SK-N-SH treated with all-trans-retinoic acid at 6 μM for 48 hours (cell line): ENCODE data around the gene C8G.
A peak's percentile ranks its signal among the peaks of the same experiment; 100 is the strongest.

ENCODE experiments used
- ATAC-seq: fragments of 200-7000 bp; cut with Tn5 transposase; 3 replicates; pipeline ENCODE4 v1.9.1; 2020; ENCODE audit warnings: mild to moderate bottlenecking, moderate library complexity
- ARNTL ChIP-seq: fragments of 450-650 bp; formaldehyde crosslinking; IDR thresholded peaks from 2 replicates; pipeline ENCODE4 v1.5.0; 2020; ENCODE audit warnings: low read depth, mild to moderate bottlenecking, moderate library complexity, borderline replicate concordance
- BACH2 ChIP-seq: fragments of 250-450 bp; sonication (Bioruptor Pico); IDR thresholded peaks from 2 replicates; pipeline ENCODE4 v1.9.0; 2021; ENCODE audit warnings: mild to moderate bottlenecking, borderline replicate concordance
- CREB5 ChIP-seq: fragments of 250-450 bp; sonication (Bioruptor Pico); IDR thresholded peaks from 2 replicates; pipeline ENCODE4 v1.5.1; 2020; ENCODE audit warnings: low read depth, mild to moderate bottlenecking, moderate library complexity
- CSDC2 ChIP-seq: fragments of 250-450 bp; sonication (Bioruptor Pico); IDR thresholded peaks from 2 replicates; pipeline ENCODE4 v1.5.0; 2020; ENCODE audit warnings: mild to moderate bottlenecking, moderate library complexity
- CSRNP3 ChIP-seq: fragments of 250-450 bp; sonication (Bioruptor Pico); IDR thresholded peaks from 2 replicates; pipeline ENCODE4 v1.5.1; 2021; ENCODE audit warnings: mild to moderate bottlenecking, moderate library complexity
- ESRRG ChIP-seq: fragments of 250-450 bp; sonication (Bioruptor Pico); IDR thresholded peaks from 2 replicates; pipeline ENCODE4 v1.6.1; 2021; ENCODE audit warnings: mild to moderate bottlenecking
- GLIS3 ChIP-seq: fragments of 250-450 bp; sonication (Bioruptor Pico); IDR thresholded peaks from 2 replicates; pipeline ENCODE4 v1.5.0; 2020; ENCODE audit warnings: mild to moderate bottlenecking, moderate library complexity
- ISL1 ChIP-seq: fragments of 250-450 bp; sonication (Bioruptor Pico); IDR thresholded peaks from 2 replicates; pipeline ENCODE4 v2.1.2; 2022; ENCODE audit warnings: mild to moderate bottlenecking, moderate library complexity
- OSR1 ChIP-seq: fragments of 250-450 bp; sonication (Bioruptor Pico); IDR thresholded peaks from 2 replicates; pipeline ENCODE4 v1.8.0; 2022; ENCODE audit warnings: moderate library complexity, mild to moderate bottlenecking, inconsistent platforms
- POU6F1 ChIP-seq: fragments of 250-450 bp; sonication (Bioruptor Pico); IDR thresholded peaks from 2 replicates; pipeline ENCODE4 v1.8.0; 2021; ENCODE audit warnings: low read depth, mild to moderate bottlenecking, moderate library complexity, borderline replicate concordance
- SNAI2 ChIP-seq: fragments of 250-450 bp; sonication (Bioruptor Pico); IDR thresholded peaks from 2 replicates; pipeline ENCODE4 v1.5.0; 2020; ENCODE audit warnings: mild to moderate bottlenecking, moderate library complexity
- TCF4 ChIP-seq: fragments of 250-450 bp; sonication (Bioruptor Pico); IDR thresholded peaks from 2 replicates; pipeline ENCODE4 v1.8.0; 2021; ENCODE audit warnings: mild to moderate bottlenecking, moderate library complexity, borderline replicate concordance
- TOX ChIP-seq: fragments of 250-450 bp; sonication (Bioruptor Pico); IDR thresholded peaks from 2 replicates; pipeline ENCODE4 v1.8.0; 2021; ENCODE audit warnings: mild to moderate bottlenecking, moderate library complexity, borderline replicate concordance
- TSHZ2 ChIP-seq: fragments of 250-450 bp; sonication (Bioruptor Pico); IDR thresholded peaks from 2 replicates; pipeline ENCODE4 v1.5.0; 2020; ENCODE audit warnings: mild to moderate bottlenecking, moderate library complexity
- ZC3H10 ChIP-seq: fragments of 250-450 bp; sonication (Bioruptor Pico); IDR thresholded peaks from 2 replicates; pipeline ENCODE4 v1.5.1; 2021; ENCODE audit warnings: mild to moderate bottlenecking, moderate library complexity
- ZFP3 ChIP-seq: fragments of 250-450 bp; sonication (Bioruptor Pico); IDR thresholded peaks from 2 replicates; pipeline ENCODE4 v1.5.0; 2020; ENCODE audit warnings: mild to moderate bottlenecking, moderate library complexity
- ZFP30 ChIP-seq: fragments of 450-650 bp; formaldehyde crosslinking; IDR thresholded peaks from 2 replicates; pipeline ENCODE4 v1.5.0; 2022; ENCODE audit warnings: mild to moderate bottlenecking, moderate library complexity
- ZNF565 ChIP-seq: fragments of 450-650 bp; formaldehyde crosslinking; conservative IDR thresholded peaks from 2 replicates; pipeline ENCODE4 v1.5.0; 2020; ENCODE audit warnings: low read depth, mild to moderate bottlenecking, moderate library complexity
- ZNF70 ChIP-seq: fragments of 450-650 bp; formaldehyde crosslinking; IDR thresholded peaks from 2 replicates; pipeline ENCODE4 v1.5.0; 2020; ENCODE audit warnings: mild to moderate bottlenecking, moderate library complexity
- ZNF8 ChIP-seq: fragments of 450-650 bp; formaldehyde crosslinking; IDR thresholded peaks from 2 replicates; pipeline ENCODE4 v1.5.0; 2020; ENCODE audit warnings: mild to moderate bottlenecking, moderate library complexity

Gene C8G

GRCh38 chr9:136980669-136981478 is 35.8 kb downstream of the C8G start:
- ATAC-seq = no peak
- TF ChIP-seq TOX = no peak
- no peak for TF ChIP-seq CSRNP3 (CRISPR knock-in tag)
- no peak for TF ChIP-seq TCF4 (CRISPR knock-in tag)
- no peak for TF ChIP-seq GLIS3 (CRISPR knock-in tag)
- no peak for TF ChIP-seq ARNTL
- no peak for TF ChIP-seq ZNF565 (CRISPR knock-in tag)
- no peak for TF ChIP-seq ZNF70
- no peak for TF ChIP-seq ZFP3
- TF ChIP-seq ZC3H10 (CRISPR knock-in tag) = no peak
- TF ChIP-seq, all 23 proteins: peak for 0

GRCh38 chr9:136981588-136982231 is 36.7 kb downstream of the C8G start:
- TF ChIP-seq TOX (no peak), POU6F1 (no peak), ZFP3 (no peak), BACH2 (CRISPR knock-in tag) (no peak)
- TF ChIP-seq, all 23 proteins: peak for 0
- 0 out of 3 replicates have a peak, but pooled peaks have one; percentile 11 for ATAC-seq

- no peak for TF ChIP-seq BACH2 (CRISPR knock-in tag)
- TF ChIP-seq ISL1 (CRISPR knock-in tag) = no peak
- no peak for TF ChIP-seq POU6F1
- no peak for TF ChIP-seq SNAI2 (CRISPR knock-in tag)
- no peak for TF ChIP-seq CREB5 (CRISPR knock-in tag)
- TF ChIP-seq ZNF8 (CRISPR knock-in tag) = no peak
- no peak for ATAC-seq
Measured at GRCh38 chr9:136982232-136983051, 37.4 kb downstream of the C8G start, which contains the start of gene LCNL1. LCNL1 (plus strand) TSS chr9:136982993; CDS start chr9:136983587, 594 bp downstream.

DNA sequence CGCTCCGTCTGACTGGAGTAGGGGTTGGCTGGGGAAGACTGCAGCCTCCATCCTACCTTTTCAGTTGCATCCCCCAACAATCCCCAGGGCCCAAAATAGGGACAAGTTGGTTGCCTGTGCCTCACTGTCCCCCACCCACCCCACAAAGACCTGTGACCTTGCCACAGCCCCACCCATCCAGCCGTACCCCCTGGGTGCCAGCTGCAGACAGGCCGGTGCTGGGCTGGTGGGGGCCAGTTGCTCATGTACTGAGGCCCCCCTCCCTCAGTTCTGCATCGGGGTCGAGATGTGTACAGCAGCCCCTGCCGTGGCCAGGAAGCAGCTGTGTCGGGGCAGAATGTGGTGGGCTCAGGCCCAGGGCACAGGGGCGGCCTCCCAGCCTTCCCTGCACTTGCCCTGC is 38.1 kb downstream of the C8G start:
- ATAC-seq = no peak
- TF ChIP-seq ZNF8 (CRISPR knock-in tag) = no peak
- no peak for TF ChIP-seq TSHZ2 (CRISPR knock-in tag)
- no peak for TF ChIP-seq ZFP30
- TF ChIP-seq CSRNP3 (CRISPR knock-in tag) = no peak
- no peak for TF ChIP-seq OSR1 (CRISPR knock-in tag)
- TF ChIP-seq SNAI2 (CRISPR knock-in tag) = no peak
- no peak for TF ChIP-seq ISL1 (CRISPR knock-in tag)
- no peak for TF ChIP-seq TOX
- TF ChIP-seq POU6F1 = no peak
- TF ChIP-seq GLIS3 (CRISPR knock-in tag) = no peak
- TF ChIP-seq ESRRG (CRISPR knock-in tag) = no peak
- no peak for TF ChIP-seq CSDC2 (CRISPR knock-in tag)
- TF ChIP-seq ZNF565 (CRISPR knock-in tag) = no peak
- TF ChIP-seq ZNF70 = no peak
- TF ChIP-seq TCF4 (CRISPR knock-in tag) = no peak
